ENCODE measurements around the gene EGF. TPM values are rescaled to one million over a fixed set of nuclear protein-coding genes. Genes with fewer than 3 reads are reported as not detected.

The EGF gene
- total RNA-seq, 4 donors from 2014 or later = 0.80 to 14.1 (median 5.2) TPM

DNA sequence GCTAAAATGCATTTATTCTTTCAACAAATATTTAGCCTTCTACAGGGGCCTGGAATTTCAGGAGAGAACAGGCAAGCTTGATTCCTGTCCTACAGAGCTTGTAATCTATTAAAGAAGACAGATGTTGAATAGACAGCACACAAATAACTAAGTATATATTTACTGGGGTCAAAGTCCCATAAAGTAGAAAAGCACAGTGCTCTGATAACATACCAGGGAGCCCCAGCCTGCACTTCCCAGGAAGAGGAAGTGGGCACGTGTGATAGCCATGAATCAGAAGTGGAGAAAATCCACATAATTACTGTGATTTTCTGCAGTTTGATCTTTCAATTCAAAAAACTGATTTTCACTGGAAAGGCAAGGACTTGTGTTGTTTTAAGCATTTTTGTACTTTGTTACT is 129.1 kb downstream of the EGF start:
- H3K36me3 ChIP-seq = no peaks in the 10 kb centered on the region
- H3K27ac ChIP-seq = no peak overlapping the region
- H3K9me3 ChIP-seq = no peaks in the 10 kb centered on the region
- no peak for DNase-seq
- TF ChIP-seq CTCF (IDR thresholded peaks at IDR 0.05) (no peak), POLR2A (IDR thresholded peaks at IDR 0.05) (no peak)
- no peaks in the 10 kb centered on the region for H3K27me3 ChIP-seq
- H3K4me3 ChIP-seq = no peak overlapping the region
- no peaks in the 10 kb centered on the region for H3K4me1 ChIP-seq

- no peaks in the 10 kb centered on the region for H3K4me1 ChIP-seq
- no peaks in the 10 kb centered on the region for H3K36me3 ChIP-seq
- H3K9me3 ChIP-seq = no peaks in the 10 kb centered on the region
- TF ChIP-seq CTCF (IDR thresholded peaks at IDR 0.05) = no peak
- TF ChIP-seq POLR2A (IDR thresholded peaks at IDR 0.05) = no peak
- H3K4me3 ChIP-seq = no peak overlapping the region
- H3K27me3 ChIP-seq = no peaks in the 10 kb centered on the region
- no peak for DNase-seq
- H3K27ac ChIP-seq = no peak overlapping the region
These were observed 130.1 kb downstream of the EGF start for GRCh38 chr4:110042545-110043517.

DNA sequence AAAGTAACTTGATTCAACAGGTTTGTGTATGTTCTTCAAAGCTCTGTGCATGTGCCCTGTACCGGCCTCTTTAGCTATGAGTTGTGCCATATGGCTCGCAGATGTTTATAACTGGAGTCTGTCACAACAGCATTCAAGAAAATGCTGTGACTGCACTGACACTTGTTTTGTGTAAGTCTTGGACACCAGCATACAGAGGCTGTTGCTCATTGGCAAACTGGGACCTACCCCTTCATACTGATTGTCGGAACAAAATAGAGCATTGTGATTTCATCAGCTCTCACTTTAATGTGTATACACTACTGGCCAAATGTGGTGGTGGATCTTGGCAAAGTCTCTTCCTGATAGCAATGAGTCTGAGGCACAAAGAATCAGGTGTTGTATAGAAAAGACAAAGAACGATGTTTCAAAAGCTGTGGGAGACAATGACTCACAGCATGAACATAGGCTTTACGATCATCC is 133.9 kb downstream of the EGF start:
- no peaks in the 10 kb centered on the region for H3K4me1 ChIP-seq
- no peaks in the 10 kb centered on the region for H3K9me3 ChIP-seq
- DNase-seq = no peak
- peaks cover 0 to 4% (median 0%) of the 10 kb centered on the region in 3 donors for H3K36me3 ChIP-seq
- H3K4me3 ChIP-seq = no peak overlapping the region
- H3K27ac ChIP-seq = no peak overlapping the region
- no peaks in the 10 kb centered on the region for H3K27me3 ChIP-seq
- TF ChIP-seq CTCF (IDR thresholded peaks at IDR 0.05) = no peak
- TF ChIP-seq POLR2A (IDR thresholded peaks at IDR 0.05) = no peak

DNA sequence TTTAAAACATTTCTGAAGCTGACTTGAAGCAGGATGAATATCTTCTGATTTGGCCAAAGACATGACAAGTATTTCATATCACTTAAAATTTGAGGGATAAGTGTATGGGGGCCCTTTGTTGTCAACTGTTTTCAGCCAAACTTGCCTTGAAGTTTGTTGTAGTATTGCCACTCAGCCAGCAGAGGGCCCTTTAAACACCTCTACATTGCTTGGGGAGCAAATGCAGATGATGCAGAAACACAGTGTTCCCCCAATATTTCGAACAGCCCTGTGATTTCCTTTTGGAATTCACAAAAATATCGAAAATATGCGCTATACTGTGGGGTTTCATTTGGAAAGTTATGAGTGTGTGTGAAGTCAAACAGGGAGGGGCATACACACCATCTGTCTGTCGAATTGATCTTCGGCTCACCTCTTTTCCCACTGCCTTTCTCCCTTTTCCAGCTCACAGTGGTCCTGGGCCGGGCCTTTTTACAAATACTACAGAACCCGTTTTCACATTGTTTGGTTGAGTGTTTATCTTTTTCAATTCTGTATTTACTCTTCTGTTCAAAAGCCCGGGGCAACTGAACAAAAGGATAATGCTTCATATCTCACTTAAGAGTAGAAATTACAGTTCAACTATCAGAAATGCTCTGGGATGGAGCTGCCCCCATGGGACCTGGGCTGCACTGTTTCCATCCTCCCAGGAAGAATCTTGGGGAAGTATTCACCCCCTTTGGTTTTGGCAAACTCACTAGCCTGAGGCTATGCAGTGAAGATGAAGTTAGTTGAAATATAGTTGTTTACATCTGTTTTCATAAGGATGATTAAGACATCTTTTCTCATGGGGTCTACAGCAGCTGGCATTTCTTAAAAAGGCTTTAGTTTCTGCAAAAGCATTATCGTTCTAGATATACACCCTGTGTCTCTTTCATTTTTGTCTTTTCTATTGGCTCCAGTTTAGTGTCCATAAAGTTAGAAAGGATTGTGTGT is 137.6 kb downstream of the EGF start:
- H3K4me3 ChIP-seq = no peak overlapping the region
- peak in 2 of 3 donors; percentile 32 to 77 for DNase-seq
- no peak overlapping the region for H3K27ac ChIP-seq
- H3K27me3 ChIP-seq = no peaks in the 10 kb centered on the region
- H3K9me3 ChIP-seq = no peaks in the 10 kb centered on the region
- peak in 5 of 6 experiments; percentile 34 to 89 (median 85) for TF ChIP-seq CTCF (IDR thresholded peaks at IDR 0.05)
- TF ChIP-seq POLR2A (IDR thresholded peaks at IDR 0.05) = no peak
- H3K36me3 ChIP-seq = peaks cover 0 to 4% (median 0%) of the 10 kb centered on the region in 3 donors
- no peaks in the 10 kb centered on the region for H3K4me1 ChIP-seq

DNA sequence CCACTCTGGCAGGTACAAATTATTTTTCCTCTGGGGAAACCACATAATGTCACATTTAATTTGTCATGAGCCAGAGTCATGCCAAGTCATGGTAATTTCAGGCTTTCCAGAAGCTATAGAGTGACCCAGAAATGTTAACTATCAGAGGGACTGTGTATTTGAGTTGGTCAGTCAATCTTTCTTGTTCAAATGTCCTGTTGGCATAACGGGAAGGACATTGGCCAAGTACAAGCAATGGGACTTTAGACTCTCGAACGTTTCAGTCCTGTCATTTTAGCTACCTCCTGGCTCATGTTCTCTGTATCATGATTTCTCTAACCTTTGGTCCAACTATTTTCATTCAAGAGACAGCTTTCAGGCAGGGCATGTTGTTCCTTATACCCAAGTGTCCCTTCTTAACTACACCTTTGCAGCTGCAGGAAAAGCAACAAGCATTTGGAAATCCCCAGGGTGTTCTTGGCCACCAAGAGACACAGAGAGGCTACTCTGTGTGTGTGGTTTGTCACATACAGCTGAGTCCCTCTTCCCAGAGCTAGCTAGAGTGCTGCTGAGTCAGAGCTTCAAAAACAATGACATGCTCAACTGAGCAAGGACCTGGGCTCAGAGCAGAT is 142.6 kb downstream of the EGF start:
- Histone ChIP-seq H3K4me1 (peaks cover 0 to 13% (median 0%) of the 10 kb centered on the region in 4 donors), H3K27me3 (no peaks in the 10 kb centered on the region), H3K4me3 (no peak overlapping the region), H3K36me3 (peaks cover 0 to 4% (median 0%) of the 10 kb centered on the region in 3 donors), H3K9me3 (no peaks in the 10 kb centered on the region), H3K27ac (peak overlapping the region in 2 of 4 donors; percentile 42 to 60)
- DNase-seq = no peak
- TF ChIP-seq POLR2A (IDR thresholded peaks at IDR 0.05) = no peak
- no peak for TF ChIP-seq CTCF (IDR thresholded peaks at IDR 0.05)
